ENCODE results near the gene F2. TPM values are rescaled to one million over a fixed set of nuclear protein-coding genes. Genes with fewer than 3 reads are reported as not detected.

F2 gene
- total RNA-seq, 1 donor from 2014 or later: not detected

- ATAC-seq: no peak
- TF ChIP-seq CTCF (IDR thresholded peaks at IDR 0.05): no peak
- Histone ChIP-seq H3K27ac (no peak overlapping the region), H3K36me3 (no peaks in the 10 kb centered on the region), H3K9me3 (no peaks in the 10 kb centered on the region), H3K4me3 (no peak overlapping the region), H3K27me3 (no peaks in the 10 kb centered on the region), H3K4me1 (no peaks in the 10 kb centered on the region)
- DNase-seq: no peak
- intact Hi-C loops (cut with DNase I): no loop called here
Measured at GRCh38 chr11:46736146-46736545, 17.1 kb downstream of the F2 start.

- no peak overlapping the region for H3K27ac ChIP-seq
- no peak overlapping the region for H3K4me3 ChIP-seq
- H3K36me3 ChIP-seq: peaks cover 4% of the 10 kb centered on the region
- ATAC-seq: no peak
- no peaks in the 10 kb centered on the region for H3K4me1 ChIP-seq
- H3K9me3 ChIP-seq: no peaks in the 10 kb centered on the region
- DNase-seq: no peak
- intact Hi-C loops (cut with DNase I): no loop called here
- H3K27me3 ChIP-seq: no peaks in the 10 kb centered on the region
- no peak for TF ChIP-seq CTCF (IDR thresholded peaks at IDR 0.05)
Measured at GRCh38 chr11:46736615-46737014, 17.6 kb downstream of the F2 start.

GRCh38 chr11:46737699-46738098, 18.7 kb downstream of the F2 start:
- H3K4me3 ChIP-seq: no peak overlapping the region

GRCh38 chr11:46738887-46739286, 19.9 kb downstream of the F2 start:
- Histone ChIP-seq H3K27ac (no peak overlapping the region), H3K9me3 (no peaks in the 10 kb centered on the region), H3K4me3 (no peak overlapping the region), H3K36me3 (peaks cover 27% of the 10 kb centered on the region), H3K4me1 (no peaks in the 10 kb centered on the region), H3K27me3 (no peaks in the 10 kb centered on the region)
- TF ChIP-seq CTCF (IDR thresholded peaks at IDR 0.05): no peak
- intact Hi-C loops (cut with DNase I): no loop called here
- DNase-seq (no peak), ATAC-seq (no peak)

More at GRCh38 chr11:46737699-46738098, 18.7 kb downstream of the F2 start:
- Histone ChIP-seq H3K4me1 (no peaks in the 10 kb centered on the region), H3K27me3 (no peaks in the 10 kb centered on the region), H3K27ac (no peak overlapping the region), H3K36me3 (peaks cover 15% of the 10 kb centered on the region), H3K9me3 (no peaks in the 10 kb centered on the region)
- TF ChIP-seq CTCF (IDR thresholded peaks at IDR 0.05): no peak
- DNase-seq (no peak), ATAC-seq (no peak)
- intact Hi-C loops (cut with DNase I): no loop called here

GRCh38 chr11:46741600-46742484, 22.8 kb downstream of the F2 start:
- intact Hi-C loops (cut with DNase I): no loop called here
- H3K4me1 ChIP-seq: no peaks in the 10 kb centered on the region
- H3K9me3 ChIP-seq: no peaks in the 10 kb centered on the region
- H3K27me3 ChIP-seq: no peaks in the 10 kb centered on the region
- H3K27ac ChIP-seq: no peak overlapping the region
- DNase-seq (no peak), ATAC-seq (no peak)
- peaks cover 53% of the 10 kb centered on the region for H3K36me3 ChIP-seq
- H3K4me3 ChIP-seq: no peak overlapping the region
- no peak for TF ChIP-seq CTCF (IDR thresholded peaks at IDR 0.05)

Data from upper lobe of right lung (tissue), 1 donor.